ENCODE data around the gene LYST.

LYST gene

DNA sequence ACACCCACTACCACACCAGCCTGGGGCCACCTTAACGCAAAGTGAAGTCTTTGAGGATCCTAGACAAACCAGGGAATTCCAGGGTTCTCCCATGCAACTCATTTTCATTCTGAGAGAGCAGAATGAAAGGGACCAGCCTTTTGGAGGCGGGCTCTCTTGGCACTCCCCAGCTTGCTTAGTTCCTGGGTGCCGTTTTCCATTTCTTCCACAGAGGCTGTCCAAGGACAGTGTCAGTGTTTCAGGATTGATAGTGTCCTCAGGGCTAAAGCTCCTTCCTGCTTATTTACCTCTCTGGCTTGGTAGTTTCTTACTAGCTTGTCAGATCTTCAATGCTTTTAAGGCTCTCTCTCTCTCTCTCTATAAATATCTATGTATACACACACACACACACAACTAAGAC, 187.1 kb downstream of the LYST start:
- H3K36me3 ChIP-seq (ENCODE audit: control insufficient read depth, insufficient read depth, low read length): no peaks in the 10 kb centered on the region
- TF ChIP-seq, protein P1, sequence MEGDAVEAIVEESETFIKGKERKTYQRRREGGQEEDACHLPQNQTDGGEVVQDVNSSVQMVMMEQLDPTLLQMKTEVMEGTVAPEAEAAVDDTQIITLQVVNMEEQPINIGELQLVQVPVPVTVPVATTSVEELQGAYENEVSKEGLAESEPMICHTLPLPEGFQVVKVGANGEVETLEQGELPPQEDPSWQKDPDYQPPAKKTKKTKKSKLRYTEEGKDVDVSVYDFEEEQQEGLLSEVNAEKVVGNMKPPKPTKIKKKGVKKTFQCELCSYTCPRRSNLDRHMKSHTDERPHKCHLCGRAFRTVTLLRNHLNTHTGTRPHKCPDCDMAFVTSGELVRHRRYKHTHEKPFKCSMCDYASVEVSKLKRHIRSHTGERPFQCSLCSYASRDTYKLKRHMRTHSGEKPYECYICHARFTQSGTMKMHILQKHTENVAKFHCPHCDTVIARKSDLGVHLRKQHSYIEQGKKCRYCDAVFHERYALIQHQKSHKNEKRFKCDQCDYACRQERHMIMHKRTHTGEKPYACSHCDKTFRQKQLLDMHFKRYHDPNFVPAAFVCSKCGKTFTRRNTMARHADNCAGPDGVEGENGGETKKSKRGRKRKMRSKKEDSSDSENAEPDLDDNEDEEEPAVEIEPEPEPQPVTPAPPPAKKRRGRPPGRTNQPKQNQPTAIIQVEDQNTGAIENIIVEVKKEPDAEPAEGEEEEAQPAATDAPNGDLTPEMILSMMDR (IDR thresholded peaks at IDR 0.05): no peak

DNA sequence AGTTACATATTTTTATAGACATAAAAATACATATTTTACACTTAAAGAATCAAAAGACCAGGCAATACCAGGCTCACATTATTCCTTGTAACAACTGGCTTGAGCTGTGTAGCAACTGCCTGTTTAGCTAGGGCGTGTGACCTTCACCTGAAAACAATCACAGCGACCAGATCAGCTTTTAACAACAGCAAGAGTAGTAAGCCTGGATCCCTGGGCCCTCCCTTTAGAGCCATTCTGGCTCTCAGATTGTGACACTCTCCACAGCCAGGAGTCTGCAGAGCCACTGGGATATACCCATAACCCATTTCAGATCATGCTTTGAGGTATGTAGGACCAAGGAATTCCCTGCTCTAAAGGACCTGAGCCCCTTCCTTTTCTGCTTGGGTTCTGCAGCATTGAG, 187.7 kb downstream of the LYST start:
- no peak overlapping the region for H3K4me2 ChIP-seq (ENCODE audit: low read length)
- no peaks in the 10 kb centered on the region for H3K79me2 ChIP-seq
- no peak overlapping the region for H3K4me3 ChIP-seq (ENCODE audit: low read depth, low read length)
- TF ChIP-seq, protein P1 (IDR thresholded peaks at IDR 0.05): no peak
- no peaks in the 10 kb centered on the region for H3K27me3 ChIP-seq (ENCODE audit: control insufficient read depth, insufficient read depth, low read length)
- H3K36me3 ChIP-seq (ENCODE audit: control insufficient read depth, insufficient read depth, low read length): no peaks in the 10 kb centered on the region
- H2AFZ ChIP-seq: no peak overlapping the region
- no peaks in the 10 kb centered on the region for H3K9me3 ChIP-seq (ENCODE audit: control insufficient read depth, low read length)
- no peak overlapping the region for H3K9ac ChIP-seq
- H3K27ac ChIP-seq: no peak overlapping the region
- no peaks in the 10 kb centered on the region for H3K4me1 ChIP-seq

More for the DNA sequence above, 187.1 kb downstream of the LYST start:
- Histone ChIP-seq H3K9me3 (ENCODE audit: control insufficient read depth, low read length) (no peaks in the 10 kb centered on the region), H2AFZ (no peak overlapping the region), H3K27ac (no peak overlapping the region), H3K4me2 (ENCODE audit: low read length) (no peak overlapping the region), H3K27me3 (ENCODE audit: control insufficient read depth, insufficient read depth, low read length) (no peaks in the 10 kb centered on the region), H3K4me3 (ENCODE audit: low read depth, low read length) (no peak overlapping the region), H3K4me1 (no peaks in the 10 kb centered on the region), H3K79me2 (no peaks in the 10 kb centered on the region), H3K9ac (no peak overlapping the region)

DNA sequence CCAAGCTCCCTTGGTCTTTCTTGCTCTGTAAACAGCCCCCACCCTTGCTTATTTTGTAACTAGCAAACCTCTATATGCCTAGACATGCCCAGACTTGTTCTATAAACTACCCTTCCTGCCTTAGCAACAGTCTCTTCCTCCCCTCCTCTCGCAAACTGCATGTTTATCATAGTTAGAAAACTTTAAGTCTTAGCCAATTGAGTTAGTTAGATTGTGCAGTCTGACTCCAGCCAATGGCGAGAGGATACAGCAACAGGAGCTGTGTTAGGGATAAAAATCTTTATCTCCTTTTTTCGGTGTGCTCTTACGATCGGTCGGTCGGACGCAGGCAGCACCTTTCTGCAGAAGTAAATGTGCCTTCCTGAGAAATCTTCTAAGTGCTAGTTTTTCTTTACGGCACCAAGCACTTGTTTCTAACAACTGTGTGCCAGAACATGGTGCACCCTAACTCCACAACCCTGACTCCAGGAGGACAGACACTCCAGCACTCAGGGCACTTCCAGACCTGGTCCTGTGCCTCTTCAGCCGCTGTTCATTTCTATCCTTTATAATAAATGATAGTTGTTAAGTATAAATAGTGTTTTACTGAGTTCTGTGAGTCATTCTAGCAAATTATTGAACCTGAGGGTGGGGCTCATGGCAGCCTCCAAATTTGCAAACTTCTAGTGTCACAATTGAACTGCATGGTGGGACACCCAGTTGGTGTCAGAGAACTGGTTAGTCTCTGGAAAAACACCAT, 191.4 kb downstream of the LYST start:
- Histone ChIP-seq H3K36me3 (ENCODE audit: control insufficient read depth, insufficient read depth, low read length) (peaks cover 4% of the 10 kb centered on the region), H3K9ac (no peak overlapping the region), H3K79me2 (no peaks in the 10 kb centered on the region), H3K27ac (no peak overlapping the region), H2AFZ (no peak overlapping the region), H3K4me3 (ENCODE audit: low read depth, low read length) (no peak overlapping the region), H3K4me2 (ENCODE audit: low read length) (no peak overlapping the region), H3K4me1 (no peaks in the 10 kb centered on the region), H3K9me3 (ENCODE audit: control insufficient read depth, low read length) (no peaks in the 10 kb centered on the region), H3K27me3 (ENCODE audit: control insufficient read depth, insufficient read depth, low read length) (no peaks in the 10 kb centered on the region)
- TF ChIP-seq, protein P1 (IDR thresholded peaks at IDR 0.05): no peak

DNA sequence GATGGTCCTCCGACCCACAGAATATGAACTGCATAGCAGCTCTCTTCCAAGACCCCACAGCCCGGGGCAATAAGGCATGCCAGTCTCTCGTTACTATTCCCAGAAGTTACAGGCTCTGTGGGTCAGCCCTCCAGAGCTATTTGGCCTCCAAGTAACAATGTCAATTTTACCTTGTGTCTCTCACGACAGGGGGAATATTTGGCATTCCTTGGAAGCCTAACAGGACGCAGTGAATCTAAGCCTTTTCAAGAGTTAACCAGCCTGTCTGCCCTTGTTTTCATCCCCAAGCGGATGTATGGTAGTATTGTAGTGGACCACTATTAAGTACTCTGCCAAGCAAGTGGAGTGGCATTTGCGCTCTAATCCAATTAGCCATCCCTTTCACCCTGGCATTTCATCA, 192.7 kb downstream of the LYST start:
- H3K4me2 ChIP-seq (ENCODE audit: low read length): no peak overlapping the region
- H3K4me3 ChIP-seq (ENCODE audit: low read depth, low read length): no peak overlapping the region
- H2AFZ ChIP-seq: no peak overlapping the region
- H3K9me3 ChIP-seq (ENCODE audit: control insufficient read depth, low read length): no peaks in the 10 kb centered on the region
- TF ChIP-seq, protein P1 (IDR thresholded peaks at IDR 0.05): no peak
- no peak overlapping the region for H3K27ac ChIP-seq
- no peak overlapping the region for H3K9ac ChIP-seq
- no peaks in the 10 kb centered on the region for H3K4me1 ChIP-seq
- peaks cover 4% of the 10 kb centered on the region for H3K36me3 ChIP-seq (ENCODE audit: control insufficient read depth, insufficient read depth, low read length)
- no peaks in the 10 kb centered on the region for H3K79me2 ChIP-seq
- H3K27me3 ChIP-seq (ENCODE audit: control insufficient read depth, insufficient read depth, low read length): no peaks in the 10 kb centered on the region

DNA sequence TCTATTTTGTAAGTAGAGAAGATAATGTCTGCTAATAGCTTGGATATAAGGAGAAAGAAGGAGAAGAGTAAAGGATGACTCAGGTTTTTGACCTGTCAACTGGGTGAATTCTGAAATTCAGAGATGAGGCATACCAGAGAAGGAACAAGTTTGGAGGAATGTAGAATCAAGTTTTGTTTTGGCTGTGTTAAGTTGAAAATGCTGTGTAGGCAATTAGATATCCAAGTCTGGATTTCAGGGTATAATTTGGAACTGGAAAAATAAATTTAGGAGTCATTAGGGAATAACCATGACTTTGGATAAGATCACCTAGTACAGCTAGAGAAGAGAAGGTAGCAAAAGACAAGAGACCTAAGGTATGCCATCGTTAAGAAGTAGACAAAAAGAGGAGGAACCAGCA, 194.7 kb downstream of the LYST start:
- TF ChIP-seq, protein P1 (IDR thresholded peaks at IDR 0.05): no peak
- Histone ChIP-seq H3K4me1 (no peaks in the 10 kb centered on the region), H3K4me2 (ENCODE audit: low read length) (no peak overlapping the region), H3K36me3 (ENCODE audit: control insufficient read depth, insufficient read depth, low read length) (peaks cover 4% of the 10 kb centered on the region), H2AFZ (no peak overlapping the region), H3K9me3 (ENCODE audit: control insufficient read depth, low read length) (no peaks in the 10 kb centered on the region), H3K9ac (no peak overlapping the region), H3K79me2 (no peaks in the 10 kb centered on the region), H3K4me3 (ENCODE audit: low read depth, low read length) (no peak overlapping the region), H3K27me3 (ENCODE audit: control insufficient read depth, insufficient read depth, low read length) (no peaks in the 10 kb centered on the region), H3K27ac (no peak overlapping the region)

All from parathyroid adenoma (tissue), 2 donors.